Measurements from ENCODE around the gene NAPG. TPM values are rescaled to one million over a fixed set of nuclear protein-coding genes. Genes with fewer than 3 reads are reported as not detected.

The NAPG gene
- total and polyA plus RNA-seq, 12 donors = 14.3 to 49.9 (median 36.1) TPM

- DNase-seq (no peak), ATAC-seq (no peak)
- WGBS, 2 donors = 55 to 65% methylated on average over 3 of the region's 3 CpGs
- Histone ChIP-seq H3K27ac (no peak overlapping the region), H3K36me3 (peaks cover 0 to 35% (median 0%) of the 10 kb centered on the region in 9 donors), H3K4me1 (peaks cover 0 to 14% (median 8%) of the 10 kb centered on the region in 9 donors), H3K4me3 (no peak overlapping the region), H3K27me3 (no peaks in the 10 kb centered on the region), H3K9me3 (no peaks in the 10 kb centered on the region)
- TF ChIP-seq, protein P1, sequence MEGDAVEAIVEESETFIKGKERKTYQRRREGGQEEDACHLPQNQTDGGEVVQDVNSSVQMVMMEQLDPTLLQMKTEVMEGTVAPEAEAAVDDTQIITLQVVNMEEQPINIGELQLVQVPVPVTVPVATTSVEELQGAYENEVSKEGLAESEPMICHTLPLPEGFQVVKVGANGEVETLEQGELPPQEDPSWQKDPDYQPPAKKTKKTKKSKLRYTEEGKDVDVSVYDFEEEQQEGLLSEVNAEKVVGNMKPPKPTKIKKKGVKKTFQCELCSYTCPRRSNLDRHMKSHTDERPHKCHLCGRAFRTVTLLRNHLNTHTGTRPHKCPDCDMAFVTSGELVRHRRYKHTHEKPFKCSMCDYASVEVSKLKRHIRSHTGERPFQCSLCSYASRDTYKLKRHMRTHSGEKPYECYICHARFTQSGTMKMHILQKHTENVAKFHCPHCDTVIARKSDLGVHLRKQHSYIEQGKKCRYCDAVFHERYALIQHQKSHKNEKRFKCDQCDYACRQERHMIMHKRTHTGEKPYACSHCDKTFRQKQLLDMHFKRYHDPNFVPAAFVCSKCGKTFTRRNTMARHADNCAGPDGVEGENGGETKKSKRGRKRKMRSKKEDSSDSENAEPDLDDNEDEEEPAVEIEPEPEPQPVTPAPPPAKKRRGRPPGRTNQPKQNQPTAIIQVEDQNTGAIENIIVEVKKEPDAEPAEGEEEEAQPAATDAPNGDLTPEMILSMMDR (IDR thresholded peaks at IDR 0.05) = no peak
- intact Hi-C loops (cut with DNase I) = no loop called here
These were observed 39.5 kb upstream of the NAPG start for GRCh38 chr18:10486362-10486761.

DNA sequence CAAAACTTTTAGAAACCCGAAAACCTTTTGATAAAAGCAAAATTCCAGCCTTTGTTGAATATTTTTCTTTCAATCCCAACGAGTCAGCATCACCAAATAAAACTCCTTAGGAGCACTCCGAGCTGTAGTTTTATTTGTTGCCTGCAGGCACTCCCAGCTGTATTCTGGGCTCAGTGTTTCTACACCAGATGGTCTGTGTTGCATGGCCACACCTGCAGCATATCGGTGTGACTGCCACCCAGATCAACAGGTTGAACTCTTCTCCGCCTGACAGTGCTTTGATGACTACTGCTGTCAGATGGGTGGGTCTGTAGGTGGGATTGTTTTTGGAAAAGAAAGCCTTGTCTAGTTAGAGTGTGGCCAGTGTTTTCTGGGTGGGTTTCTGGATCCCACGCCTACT is 38.7 kb upstream of the NAPG start:
- Histone ChIP-seq H3K4me3 (no peak overlapping the region), H3K9me3 (no peaks in the 10 kb centered on the region), H3K4me1 (peaks cover 0 to 13% (median 6%) of the 10 kb centered on the region in 9 donors), H3K27ac (no peak overlapping the region), H3K27me3 (no peaks in the 10 kb centered on the region), H3K36me3 (peaks cover 0 to 35% (median 0%) of the 10 kb centered on the region in 9 donors)
- DNase-seq = no peak
- WGBS, 2 donors = 88 to 90% methylated on average over 6 of the region's 6 CpGs
- no peak for ATAC-seq
- TF ChIP-seq, protein P1 (IDR thresholded peaks at IDR 0.05) = no peak
- intact Hi-C loops (cut with DNase I) = no loop called here

DNA sequence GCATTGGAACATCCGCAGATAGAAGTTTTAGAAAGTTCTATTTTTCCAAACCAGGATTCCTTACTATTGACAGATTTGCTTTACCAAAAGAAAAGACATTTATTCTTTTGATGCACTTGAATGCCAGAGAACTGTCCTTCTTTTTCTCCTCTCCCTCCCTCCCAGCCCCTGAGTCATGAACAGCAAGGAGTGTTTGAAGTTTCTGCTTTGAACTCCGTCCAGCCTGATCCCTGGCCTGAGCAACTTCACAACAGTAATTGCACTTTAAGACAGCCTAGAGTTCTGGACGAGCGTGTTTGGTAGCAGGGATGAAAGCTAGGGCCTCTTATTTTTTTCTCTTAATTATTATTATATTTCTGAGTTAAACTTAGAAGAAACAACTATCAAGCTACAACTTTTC is 37.8 kb upstream of the NAPG start:
- 82 to 93% methylated on average over 4 of the region's 4 CpGs for WGBS, 2 donors
- Histone ChIP-seq H3K9me3 (no peaks in the 10 kb centered on the region), H3K27me3 (no peaks in the 10 kb centered on the region), H3K4me1 (peaks cover 0 to 5% (median 0%) of the 10 kb centered on the region in 9 donors), H3K27ac (no peak overlapping the region), H3K4me3 (no peak overlapping the region), H3K36me3 (peaks cover 0 to 35% (median 0%) of the 10 kb centered on the region in 9 donors)
- TF ChIP-seq, protein P1 (IDR thresholded peaks at IDR 0.05) = no peak
- ATAC-seq (no peak), DNase-seq (no peak)
- intact Hi-C loops (cut with DNase I) = no loop called here

- 63 to 68% methylated on average over 14 of the region's 14 CpGs for WGBS, 2 donors
- no peaks in the 10 kb centered on the region for H3K9me3 ChIP-seq
- H3K27me3 ChIP-seq = no peaks in the 10 kb centered on the region
- H3K4me1 ChIP-seq = peaks cover 0 to 5% (median 0%) of the 10 kb centered on the region in 9 donors
- ATAC-seq (peak; percentile 48 to 84 (median 74)), DNase-seq (peak in 1 of 2 donors; percentile 19)
- intact Hi-C loops (cut with DNase I) = no loop called here
- peaks cover 0 to 35% (median 0%) of the 10 kb centered on the region in 9 donors for H3K36me3 ChIP-seq
- TF ChIP-seq, protein P1 (IDR thresholded peaks at IDR 0.05) = peak in 6 of 9 donors; percentile 14 to 49 (median 36)
- H3K4me3 ChIP-seq = no peak overlapping the region
- no peak overlapping the region for H3K27ac ChIP-seq
These were observed 35.2 kb upstream of the NAPG start for GRCh38 chr18:10490401-10491165.

Data from heart right ventricle (tissue), 16 donors.